Progenitor cell of endocrine pancreas (in vitro differentiated cells): ENCODE measurements around the gene VRK2. TPM values are rescaled to one million over a fixed set of nuclear protein-coding genes. Genes with fewer than 3 reads are reported as not detected.

Source experiments
- DNase-seq: peaks from one replicate; pipeline ENCODE4 v3.0.0; 2021; ENCODE audit warnings: low spot score; ENCODE audit not compliant: unreplicated experiment
- H3K27ac Mint-ChIP-seq: 2 replicates; pipeline ENCODE4 v1.8.0; 2021; ENCODE audit warnings: mild to moderate bottlenecking, moderate library complexity, mixed read lengths
- H3K27me3 Mint-ChIP-seq: 2 replicates; pipeline ENCODE4 v1.8.0; 2021; ENCODE audit warnings: mixed read lengths
- H3K36me3 Mint-ChIP-seq: 2 replicates; pipeline ENCODE4 v1.8.0; 2022; ENCODE audit warnings: mixed read lengths; ENCODE audit not compliant: insufficient read depth
- H3K4me1 Mint-ChIP-seq: 2 replicates; pipeline ENCODE4 v1.8.0; 2021; ENCODE audit warnings: low read depth, mixed read lengths
- H3K4me3 Mint-ChIP-seq: 2 replicates; pipeline ENCODE4 v1.8.0; 2021; ENCODE audit warnings: low read depth, mild to moderate bottlenecking, moderate library complexity, mixed read lengths
- H3K9me3 Mint-ChIP-seq: 2 replicates; pipeline ENCODE4 v1.8.0; 2021; ENCODE audit warnings: low read depth, mixed read lengths
- total RNA-seq: library from RNA; stranded (reverse); gene quantifications from 2 replicates; pipeline ENCODE4 v1.2.1, GENCODE V29; 2021
- TF ChIP-seq, protein P1 (sequence below): fragments of 200-600 bp; sonication (generic); IDR thresholded peaks from one replicate; pipeline ENCODE4 v1.5.0; 2021; ENCODE audit warnings: antibody characterized with exemption, mild to moderate bottlenecking; ENCODE audit not compliant: unreplicated experiment

VRK2 gene
- total RNA-seq, 1 donor from 2014 or later = 22.7 TPM

DNA sequence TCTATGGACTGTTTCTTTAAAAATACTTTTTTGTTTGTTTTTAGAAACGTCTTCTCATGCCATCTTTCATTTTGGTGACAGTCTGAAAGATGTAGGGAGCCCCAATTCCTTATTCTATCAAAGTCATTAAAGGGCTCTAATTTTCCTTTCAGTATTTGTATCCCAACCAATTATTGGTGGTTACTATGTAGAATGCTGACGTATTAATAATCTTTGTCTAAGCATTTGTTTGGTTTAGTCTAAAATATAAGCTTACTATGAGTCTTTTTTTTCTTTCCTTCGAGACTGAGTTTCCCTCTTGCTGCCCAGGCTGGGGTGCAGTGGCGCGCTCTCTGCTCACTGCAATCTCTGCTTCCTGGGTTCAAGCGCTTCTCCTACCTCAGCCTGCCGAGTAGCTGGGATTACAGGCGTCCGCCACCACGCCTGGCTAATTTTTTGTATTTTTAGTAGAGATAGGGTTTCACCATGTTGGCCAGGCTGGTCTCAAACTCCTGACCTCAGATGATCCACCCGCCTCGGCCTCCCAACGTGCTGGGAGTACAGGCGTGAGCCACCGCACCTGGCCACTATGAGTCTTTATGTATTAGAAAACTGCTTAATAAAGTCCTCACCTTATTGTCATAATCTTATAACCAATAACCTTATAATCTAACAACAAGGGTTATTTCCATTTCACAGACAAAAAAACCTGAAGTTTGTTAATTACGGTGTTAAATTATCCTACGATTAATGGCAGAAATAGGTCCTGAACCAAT, 849 bp upstream of the VRK2 start:
- Mint-ChIP-seq H3K27me3 (no peaks in the 10 kb centered on the region), H3K27ac (peak overlapping the region; percentile 96), H3K9me3 (no peaks in the 10 kb centered on the region), H3K4me1 (peaks cover 14% of the 10 kb centered on the region), H3K36me3 (peaks cover 2% of the 10 kb centered on the region), H3K4me3 (peak overlapping the region; percentile 85)
- TF ChIP-seq, protein P1, sequence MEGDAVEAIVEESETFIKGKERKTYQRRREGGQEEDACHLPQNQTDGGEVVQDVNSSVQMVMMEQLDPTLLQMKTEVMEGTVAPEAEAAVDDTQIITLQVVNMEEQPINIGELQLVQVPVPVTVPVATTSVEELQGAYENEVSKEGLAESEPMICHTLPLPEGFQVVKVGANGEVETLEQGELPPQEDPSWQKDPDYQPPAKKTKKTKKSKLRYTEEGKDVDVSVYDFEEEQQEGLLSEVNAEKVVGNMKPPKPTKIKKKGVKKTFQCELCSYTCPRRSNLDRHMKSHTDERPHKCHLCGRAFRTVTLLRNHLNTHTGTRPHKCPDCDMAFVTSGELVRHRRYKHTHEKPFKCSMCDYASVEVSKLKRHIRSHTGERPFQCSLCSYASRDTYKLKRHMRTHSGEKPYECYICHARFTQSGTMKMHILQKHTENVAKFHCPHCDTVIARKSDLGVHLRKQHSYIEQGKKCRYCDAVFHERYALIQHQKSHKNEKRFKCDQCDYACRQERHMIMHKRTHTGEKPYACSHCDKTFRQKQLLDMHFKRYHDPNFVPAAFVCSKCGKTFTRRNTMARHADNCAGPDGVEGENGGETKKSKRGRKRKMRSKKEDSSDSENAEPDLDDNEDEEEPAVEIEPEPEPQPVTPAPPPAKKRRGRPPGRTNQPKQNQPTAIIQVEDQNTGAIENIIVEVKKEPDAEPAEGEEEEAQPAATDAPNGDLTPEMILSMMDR = no peak
- DNase-seq = no peak

DNA sequence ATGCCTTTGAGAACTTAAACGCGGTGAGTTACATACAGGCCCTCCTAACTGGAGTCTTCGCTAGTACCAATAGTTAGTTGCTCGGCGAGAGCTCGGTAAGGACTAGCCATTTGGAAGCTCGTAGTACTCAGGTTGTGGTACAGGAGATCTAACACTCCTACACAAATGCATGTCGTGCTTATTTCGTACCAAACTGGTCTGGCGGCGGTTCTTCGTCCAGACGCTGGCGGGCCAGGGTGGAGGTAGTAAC, 346 bp upstream of the VRK2 start:
- no peak for DNase-seq
- Mint-ChIP-seq H3K36me3 (peaks cover 2% of the 10 kb centered on the region), H3K27ac (peak overlapping the region; percentile 96), H3K9me3 (no peaks in the 10 kb centered on the region), H3K4me3 (peak overlapping the region; percentile 85), H3K27me3 (no peaks in the 10 kb centered on the region), H3K4me1 (peaks cover 14% of the 10 kb centered on the region)
- TF ChIP-seq, protein P1 = no peak

DNA sequence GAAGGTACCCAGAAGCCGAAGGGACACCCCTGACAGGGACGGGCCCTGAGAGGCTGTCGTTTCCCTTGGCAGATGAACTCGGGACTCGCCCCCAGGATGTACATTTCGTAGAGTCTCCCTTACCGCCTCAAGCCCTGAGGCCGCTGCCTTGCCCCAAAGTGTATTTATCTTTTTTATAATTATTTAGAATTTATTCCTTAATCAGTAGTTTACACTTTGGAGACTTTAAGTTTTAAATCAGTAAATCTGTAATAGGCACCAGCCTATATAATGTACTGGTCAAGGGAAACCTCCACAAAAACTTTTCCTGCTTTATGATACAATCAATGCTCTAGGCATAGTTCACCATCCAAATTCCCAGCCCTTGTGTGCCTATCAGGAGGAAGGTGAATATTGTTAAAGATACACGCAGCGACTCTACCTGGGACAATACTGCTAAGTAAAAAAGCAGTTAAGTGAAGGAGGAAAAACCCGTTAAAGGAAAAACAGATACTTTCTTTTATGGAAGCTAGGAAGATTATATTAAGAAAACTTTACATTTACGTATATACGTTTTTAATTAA, 848 bp downstream of the VRK2 start:
- no peaks in the 10 kb centered on the region for H3K9me3 Mint-ChIP-seq
- peaks cover 8% of the 10 kb centered on the region for H3K4me1 Mint-ChIP-seq
- H3K36me3 Mint-ChIP-seq = peaks cover 3% of the 10 kb centered on the region
- H3K4me3 Mint-ChIP-seq = peak overlapping the region; percentile 85
- TF ChIP-seq, protein P1 = no peak
- no peak for DNase-seq
- H3K27ac Mint-ChIP-seq = peak overlapping the region; percentile 96
- H3K27me3 Mint-ChIP-seq = no peaks in the 10 kb centered on the region

DNA sequence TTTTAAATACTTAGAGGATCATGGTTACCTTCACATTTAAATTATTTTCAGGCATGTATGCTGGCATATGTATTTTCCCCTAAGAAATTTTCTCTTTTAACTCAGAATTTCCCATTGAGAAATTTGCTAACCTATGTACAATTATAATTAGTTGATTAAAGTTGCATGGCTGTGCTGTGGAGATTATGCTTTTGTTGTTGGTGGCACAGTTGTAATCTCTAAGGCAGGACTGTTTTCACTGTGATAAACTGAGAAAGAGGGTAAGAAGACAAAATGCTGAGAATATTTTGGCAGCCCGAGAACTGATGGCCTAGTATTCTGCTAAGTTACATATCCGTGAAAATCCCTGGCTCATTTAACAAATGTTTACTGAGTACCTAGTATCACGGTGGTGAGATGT, 1.4 kb downstream of the VRK2 start:
- no peaks in the 10 kb centered on the region for H3K9me3 Mint-ChIP-seq
- no peak overlapping the region for H3K27ac Mint-ChIP-seq
- peaks cover 5% of the 10 kb centered on the region for H3K4me1 Mint-ChIP-seq
- peaks cover 3% of the 10 kb centered on the region for H3K36me3 Mint-ChIP-seq
- H3K4me3 Mint-ChIP-seq = peak overlapping the region; percentile 53
- TF ChIP-seq, protein P1 = no peak
- no peak for DNase-seq
- H3K27me3 Mint-ChIP-seq = no peaks in the 10 kb centered on the region

DNA sequence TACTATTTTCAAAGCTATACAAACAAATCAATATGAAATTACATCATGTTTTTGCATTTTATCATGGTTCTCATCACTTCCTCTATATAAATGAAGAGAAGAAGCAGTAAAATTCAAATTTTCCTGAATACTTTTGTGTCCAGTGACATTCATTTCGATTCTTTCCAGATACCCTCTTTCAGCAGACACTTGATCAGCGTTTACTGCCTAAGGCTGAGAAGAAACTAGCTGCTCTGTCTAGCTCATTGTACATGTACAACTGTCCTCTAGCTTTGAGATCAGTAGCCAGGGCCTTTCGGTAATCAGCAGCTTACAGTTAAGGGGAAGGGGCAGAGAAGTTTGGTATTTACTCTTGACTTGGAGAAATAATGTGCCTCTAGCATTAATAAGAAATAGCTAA, 4.8 kb downstream of the VRK2 start:
- Mint-ChIP-seq H3K36me3 (peaks cover 3% of the 10 kb centered on the region), H3K27ac (no peak overlapping the region), H3K4me3 (no peak overlapping the region), H3K9me3 (no peaks in the 10 kb centered on the region), H3K27me3 (no peaks in the 10 kb centered on the region), H3K4me1 (peaks cover 2% of the 10 kb centered on the region)
- no peak for DNase-seq
- TF ChIP-seq, protein P1 = no peak
